ENCODE measurements around the gene ALG12. TPM values are rescaled to one million over a fixed set of nuclear protein-coding genes. Genes with fewer than 3 reads are reported as not detected.

The ALG12 gene
- total and polyA plus RNA-seq, 2 of the 13 experiments (the other 11 are each of a cell fraction or from before 2014, with no cell fraction given), result 7.8 to 15.8 TPM

DNA sequence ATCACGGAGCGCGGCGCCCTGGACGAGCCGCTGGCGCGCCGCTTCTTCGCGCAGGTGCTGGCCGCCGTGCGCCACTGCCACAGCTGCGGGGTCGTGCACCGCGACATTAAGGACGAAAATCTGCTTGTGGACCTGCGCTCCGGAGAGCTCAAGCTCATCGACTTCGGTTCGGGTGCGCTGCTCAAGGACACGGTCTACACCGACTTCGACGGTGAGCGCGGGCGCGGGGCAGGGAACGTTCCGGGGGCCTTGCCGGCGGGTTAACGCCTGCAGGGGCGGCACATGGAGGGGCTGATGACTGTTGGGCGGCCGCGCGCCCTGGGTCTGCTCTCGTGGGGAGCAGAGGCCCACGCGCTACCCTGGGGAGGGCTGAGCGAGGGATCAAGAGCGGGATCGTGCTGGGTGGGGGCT is 43.4 kb upstream of the ALG12 start (continued):
- no peak for TF ChIP-seq RNF2 (conservative IDR thresholded peaks at IDR 0.05; ENCODE audit: low read depth)
- no peak for TF ChIP-seq TBP (CRISPR knock-in tag; IDR thresholded peaks at IDR 0.05)
- no peak for TF ChIP-seq RFX5 (IDR thresholded peaks at IDR 0.05; ENCODE audit: low read depth, low read length)
- peak; percentile 65; the same call in 1 of the 2 replicates for TF ChIP-seq ZNF776 (CRISPR knock-in tag; IDR thresholded peaks at IDR 0.05)
- TF ChIP-seq, protein P1, sequence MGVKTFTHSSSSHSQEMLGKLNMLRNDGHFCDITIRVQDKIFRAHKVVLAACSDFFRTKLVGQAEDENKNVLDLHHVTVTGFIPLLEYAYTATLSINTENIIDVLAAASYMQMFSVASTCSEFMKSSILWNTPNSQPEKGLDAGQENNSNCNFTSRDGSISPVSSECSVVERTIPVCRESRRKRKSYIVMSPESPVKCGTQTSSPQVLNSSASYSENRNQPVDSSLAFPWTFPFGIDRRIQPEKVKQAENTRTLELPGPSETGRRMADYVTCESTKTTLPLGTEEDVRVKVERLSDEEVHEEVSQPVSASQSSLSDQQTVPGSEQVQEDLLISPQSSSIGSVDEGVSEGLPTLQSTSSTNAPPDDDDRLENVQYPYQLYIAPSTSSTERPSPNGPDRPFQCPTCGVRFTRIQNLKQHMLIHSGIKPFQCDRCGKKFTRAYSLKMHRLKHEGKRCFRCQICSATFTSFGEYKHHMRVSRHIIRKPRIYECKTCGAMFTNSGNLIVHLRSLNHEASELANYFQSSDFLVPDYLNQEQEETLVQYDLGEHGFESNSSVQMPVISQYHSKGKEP (CRISPR knock-in tag; IDR thresholded peaks at IDR 0.05), result no peak
- TF ChIP-seq, protein P2, sequence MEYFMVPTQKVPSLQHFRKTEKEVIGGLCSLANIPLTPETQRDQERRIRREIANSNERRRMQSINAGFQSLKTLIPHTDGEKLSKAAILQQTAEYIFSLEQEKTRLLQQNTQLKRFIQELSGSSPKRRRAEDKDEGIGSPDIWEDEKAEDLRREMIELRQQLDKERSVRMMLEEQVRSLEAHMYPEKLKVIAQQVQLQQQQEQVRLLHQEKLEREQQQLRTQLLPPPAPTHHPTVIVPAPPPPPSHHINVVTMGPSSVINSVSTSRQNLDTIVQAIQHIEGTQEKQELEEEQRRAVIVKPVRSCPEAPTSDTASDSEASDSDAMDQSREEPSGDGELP (IDR thresholded peaks at IDR 0.05; ENCODE audit: borderline replicate concordance, low read depth), result no peak
- TF ChIP-seq, protein P3, sequence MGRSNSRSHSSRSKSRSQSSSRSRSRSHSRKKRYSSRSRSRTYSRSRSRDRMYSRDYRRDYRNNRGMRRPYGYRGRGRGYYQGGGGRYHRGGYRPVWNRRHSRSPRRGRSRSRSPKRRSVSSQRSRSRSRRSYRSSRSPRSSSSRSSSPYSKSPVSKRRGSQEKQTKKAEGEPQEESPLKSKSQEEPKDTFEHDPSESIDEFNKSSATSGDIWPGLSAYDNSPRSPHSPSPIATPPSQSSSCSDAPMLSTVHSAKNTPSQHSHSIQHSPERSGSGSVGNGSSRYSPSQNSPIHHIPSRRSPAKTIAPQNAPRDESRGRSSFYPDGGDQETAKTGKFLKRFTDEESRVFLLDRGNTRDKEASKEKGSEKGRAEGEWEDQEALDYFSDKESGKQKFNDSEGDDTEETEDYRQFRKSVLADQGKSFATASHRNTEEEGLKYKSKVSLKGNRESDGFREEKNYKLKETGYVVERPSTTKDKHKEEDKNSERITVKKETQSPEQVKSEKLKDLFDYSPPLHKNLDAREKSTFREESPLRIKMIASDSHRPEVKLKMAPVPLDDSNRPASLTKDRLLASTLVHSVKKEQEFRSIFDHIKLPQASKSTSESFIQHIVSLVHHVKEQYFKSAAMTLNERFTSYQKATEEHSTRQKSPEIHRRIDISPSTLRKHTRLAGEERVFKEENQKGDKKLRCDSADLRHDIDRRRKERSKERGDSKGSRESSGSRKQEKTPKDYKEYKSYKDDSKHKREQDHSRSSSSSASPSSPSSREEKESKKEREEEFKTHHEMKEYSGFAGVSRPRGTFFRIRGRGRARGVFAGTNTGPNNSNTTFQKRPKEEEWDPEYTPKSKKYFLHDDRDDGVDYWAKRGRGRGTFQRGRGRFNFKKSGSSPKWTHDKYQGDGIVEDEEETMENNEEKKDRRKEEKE (IDR thresholded peaks at IDR 0.05), result no peak
- no peak for TF ChIP-seq MAFF (IDR thresholded peaks at IDR 0.05; ENCODE audit: low read depth, low read length)
- TF ChIP-seq KMT2B (CRISPR knock-in tag; IDR thresholded peaks at IDR 0.05), result no peak
- TF ChIP-seq FLYWCH1 (CRISPR knock-in tag; IDR thresholded peaks at IDR 0.05), result no peak
- no peak for TF ChIP-seq RORA (CRISPR knock-in tag; IDR thresholded peaks at IDR 0.05)
- TF ChIP-seq TAF15 (IDR thresholded peaks at IDR 0.05; ENCODE audit: low read depth, low read length, poor library complexity, severe bottlenecking), result no peak
- TF ChIP-seq, protein P4, sequence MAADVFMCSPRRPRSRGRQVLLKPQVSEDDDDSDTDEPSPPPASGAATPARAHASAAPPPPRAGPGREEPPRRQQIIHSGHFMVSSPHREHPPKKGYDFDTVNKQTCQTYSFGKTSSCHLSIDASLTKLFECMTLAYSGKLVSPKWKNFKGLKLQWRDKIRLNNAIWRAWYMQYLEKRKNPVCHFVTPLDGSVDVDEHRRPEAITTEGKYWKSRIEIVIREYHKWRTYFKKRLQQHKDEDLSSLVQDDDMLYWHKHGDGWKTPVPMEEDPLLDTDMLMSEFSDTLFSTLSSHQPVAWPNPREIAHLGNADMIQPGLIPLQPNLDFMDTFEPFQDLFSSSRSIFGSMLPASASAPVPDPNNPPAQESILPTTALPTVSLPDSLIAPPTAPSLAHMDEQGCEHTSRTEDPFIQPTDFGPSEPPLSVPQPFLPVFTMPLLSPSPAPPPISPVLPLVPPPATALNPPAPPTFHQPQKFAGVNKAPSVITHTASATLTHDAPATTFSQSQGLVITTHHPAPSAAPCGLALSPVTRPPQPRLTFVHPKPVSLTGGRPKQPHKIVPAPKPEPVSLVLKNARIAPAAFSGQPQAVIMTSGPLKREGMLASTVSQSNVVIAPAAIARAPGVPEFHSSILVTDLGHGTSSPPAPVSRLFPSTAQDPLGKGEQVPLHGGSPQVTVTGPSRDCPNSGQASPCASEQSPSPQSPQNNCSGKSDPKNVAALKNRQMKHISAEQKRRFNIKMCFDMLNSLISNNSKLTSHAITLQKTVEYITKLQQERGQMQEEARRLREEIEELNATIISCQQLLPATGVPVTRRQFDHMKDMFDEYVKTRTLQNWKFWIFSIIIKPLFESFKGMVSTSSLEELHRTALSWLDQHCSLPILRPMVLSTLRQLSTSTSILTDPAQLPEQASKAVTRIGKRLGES (CRISPR knock-in tag; IDR thresholded peaks at IDR 0.05; ENCODE audit: borderline replicate concordance), result no peak
- TF ChIP-seq RBAK (CRISPR knock-in tag; IDR thresholded peaks at IDR 0.05), result no peak
- TF ChIP-seq ZNF703 (CRISPR knock-in tag; IDR thresholded peaks at IDR 0.05; ENCODE audit: borderline replicate concordance), result 0 out of 2 replicates have a peak, but pooled peaks have one; percentile 31
- TF ChIP-seq ZNF263 (CRISPR knock-in tag; IDR thresholded peaks at IDR 0.05), result peak; percentile 12; the same call in 1 of the 2 replicates
- no peak for TF ChIP-seq ZFP82 (CRISPR knock-in tag; IDR thresholded peaks at IDR 0.05; ENCODE audit: borderline replicate concordance)
- no peak for TF ChIP-seq DNMT3B (CRISPR knock-in tag; conservative IDR thresholded peaks at IDR 0.05)
- TF ChIP-seq, protein P5, sequence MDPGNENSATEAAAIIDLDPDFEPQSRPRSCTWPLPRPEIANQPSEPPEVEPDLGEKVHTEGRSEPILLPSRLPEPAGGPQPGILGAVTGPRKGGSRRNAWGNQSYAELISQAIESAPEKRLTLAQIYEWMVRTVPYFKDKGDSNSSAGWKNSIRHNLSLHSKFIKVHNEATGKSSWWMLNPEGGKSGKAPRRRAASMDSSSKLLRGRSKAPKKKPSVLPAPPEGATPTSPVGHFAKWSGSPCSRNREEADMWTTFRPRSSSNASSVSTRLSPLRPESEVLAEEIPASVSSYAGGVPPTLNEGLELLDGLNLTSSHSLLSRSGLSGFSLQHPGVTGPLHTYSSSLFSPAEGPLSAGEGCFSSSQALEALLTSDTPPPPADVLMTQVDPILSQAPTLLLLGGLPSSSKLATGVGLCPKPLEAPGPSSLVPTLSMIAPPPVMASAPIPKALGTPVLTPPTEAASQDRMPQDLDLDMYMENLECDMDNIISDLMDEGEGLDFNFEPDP (CRISPR knock-in tag; conservative IDR thresholded peaks at IDR 0.05), result no peak
